Adrenal gland (tissue), 12 donors: ENCODE measurements around the gene SSR1. TPM values are rescaled to one million over a fixed set of nuclear protein-coding genes. Genes with fewer than 3 reads are reported as not detected.
"Not testable (repeated sequence)": the region's sequence is repeated elsewhere in the genome, so short reads cannot be mapped to it uniquely, and the experiment has no call there.

Source experiments
- DNase-seq, 7 donors: peaks; one replicate each; pipeline ENCODE4 v3.0.0-alpha.2; 2019 to 2020
- H3K27ac ChIP-seq, 5 donors: fragments of 200-600 bp; sonication (generic) in 4 of 5; 1 replicate in 3 of 5; 2 replicates in 2 of 5; pipeline versions ENCODE4 v1.5.1 to v1.8.0; 2016 to 2020; ENCODE audit warnings: mild to moderate bottlenecking in 1 of 5
- H3K27me3 ChIP-seq: fragments of 200-600 bp; 2 replicates; pipeline ENCODE4 v1.8.0; 2021
- H3K36me3 ChIP-seq, 2 donors: fragments of 200-600 bp; replicated peaks in 1 of 2; 1 replicate in 1 of 2; 2 replicates in 1 of 2; pipeline versions ENCODE4 v1.5.1 to v1.8.0; 2018 to 2022
- H3K4me1 ChIP-seq, 2 donors: fragments of 200-600 bp; replicated peaks in 1 of 2; 1 replicate in 1 of 2; 2 replicates in 1 of 2; pipeline versions ENCODE4 v1.5.1 to v1.8.0; 2018 to 2021
- H3K4me3 ChIP-seq, 4 donors: fragments of 200-600 bp; sonication (generic) in 3 of 4; one replicate each; pipeline ENCODE4 v1.5.1; 2016 to 2018
- H3K9me3 ChIP-seq, 3 donors: fragments of 200-600 bp; sonication (generic) in 1 of 3; replicated peaks in 1 of 3; 1 replicate in 2 of 3; 2 replicates in 1 of 3; pipeline versions ENCODE4 v1.5.1 to v1.8.0; 2016 to 2021
- CTCF ChIP-seq, 6 experiments: fragments of 450-650 bp in 4 of 6; fragments of 200-600 bp in 2 of 6; sonication (generic) in 1 of 6; IDR thresholded peaks; 1 replicate in 5 of 6; 2 replicates in 1 of 6; pipeline versions ENCODE4 v1.5.1 to v1.8.0; 2016 to 2021; ENCODE audit warnings: antibody characterized with exemption in 6 of 6, mild to moderate bottlenecking in 2 of 6, moderate library complexity in 1 of 6
- POLR2A ChIP-seq, 2 donors: fragments of 450-650 bp; IDR thresholded peaks; one replicate each; pipeline ENCODE4 v1.6.1; 2017; ENCODE audit warnings: antibody characterized with exemption in 2 of 2, mild to moderate bottlenecking in 2 of 2, moderate library complexity in 1 of 2
- WGBS, 4 donors: extraction: QIAGEN DNeasy Blood & Tissue Kit in 2 of 4; methylation state at CpG; one replicate each; pipeline versions ENCODE4 v1.1.5 to v1.1.7; 2013 to 2017; 5-methylcytosine and 5-hydroxymethylcytosine counted together
- intact Hi-C, 2 donors: fragments of 100-400 bp; cut with DNase I; formaldehyde crosslinking; loops; one replicate each; pipeline versions ENCODE4 v1.14.1 to v1.15.0; 2022 to 2023
- polyA plus RNA-seq, 3 donors: library from polyadenylated mRNA; stranded (reverse); fragments of 200-250 nt in 2 of 3; fragments of 350-450 nt in 1 of 3; fragmentation: Illumina TruSeq in 1 of 3; extraction: RNeasy Lipid Tissue Mini Kit (QIAGEN cat#74804) in 1 of 3; gene quantifications; one replicate each; pipeline ENCODE4 v1.2.3, GENCODE V29; 2013 to 2014
- total RNA-seq, 9 donors: library from RNA; depleted of rRNA in 4 of 9; stranded (reverse); fragments of >200 nt in 4 of 9; fragments of 120-200 nt in 1 of 9; fragmentation: NEBNext Ultra II Directional in 1 of 9; extraction: Animal tissue kit (Norgen Biotek cat#: 25700) in 1 of 9; gene quantifications; one replicate each; pipeline versions ENCODE4 v1.1.0 to v1.2.4, GENCODE V29; 2013 to 2023
- donor health status: healthy with polysubstance abuse.
- donor health status: Bipolar disorder and iron deficiency.
- donor health status: DM: yes; HTN: yes; CAD: no.
- donor health status: DM: no; HTN: no; CAD: no.
- donor health status: DM: no; HTN: no; CAD: no.
- donor health status: DM: yes; HTN: yes; CAD: no.

Gene SSR1
- total and polyA plus RNA-seq, 12 donors: 9.7 to 281 (median 96.3) TPM

- 86 to 91% (median 89%) methylated on average over 14 to 17 of the region's 17 CpGs for WGBS, 4 donors
- peaks cover 12 to 15% of the 10 kb centered on the region in 2 donors for H3K4me1 ChIP-seq
- no peaks in the 10 kb centered on the region for H3K9me3 ChIP-seq
- no peaks in the 10 kb centered on the region for H3K36me3 ChIP-seq
- intact Hi-C loops: no loop called here
- H3K4me3 ChIP-seq: no peak overlapping the region
- TF ChIP-seq POLR2A (IDR thresholded peaks at IDR 0.05) (no peak), CTCF (IDR thresholded peaks at IDR 0.05) (no peak)
- H3K27me3 ChIP-seq: no peaks in the 10 kb centered on the region
- no peak overlapping the region for H3K27ac ChIP-seq
- DNase-seq: peak in 4 of 7 donors; percentile 3 to 47 (median 12)
Measured at GRCh38 chr6:7264686-7265384, 48.2 kb downstream of the SSR1 start.

GRCh38 chr6:7264041-7264440, 49.0 kb downstream of the SSR1 start:
- Histone ChIP-seq H3K27me3 (no peaks in the 10 kb centered on the region), H3K4me1 (peaks cover 12 to 15% of the 10 kb centered on the region in 2 donors), H3K36me3 (no peaks in the 10 kb centered on the region), H3K4me3 (no peak overlapping the region), H3K9me3 (no peaks in the 10 kb centered on the region), H3K27ac (no peak overlapping the region)
- peak in 4 of 7 donors; percentile 7 to 48 (median 18) for DNase-seq
- no peak for TF ChIP-seq POLR2A (IDR thresholded peaks at IDR 0.05)
- no peak for TF ChIP-seq CTCF (IDR thresholded peaks at IDR 0.05)
- 91 to 95% (median 93%) methylated on average over 11 to 15 of the region's 15 CpGs for WGBS, 4 donors
- intact Hi-C loops: no loop called here

GRCh38 chr6:7263519-7263805, 49.5 kb downstream of the SSR1 start:
- H3K4me3 ChIP-seq, intact Hi-C loops, H3K36me3 ChIP-seq, H3K9me3 ChIP-seq, H3K27ac ChIP-seq, H3K27me3 ChIP-seq: not testable (repeated sequence)
- 83 to 92% (median 91%) methylated on average over 9 of the region's 9 CpGs for WGBS, 4 donors
- peaks cover 12 to 15% of the 10 kb centered on the region in 2 donors for H3K4me1 ChIP-seq
- peak in 4 of 7 donors; percentile 4 to 42 (median 16) for DNase-seq

- Histone ChIP-seq H3K27ac (peak overlapping the region in 1 of 5 donors; percentile 45), H3K27me3 (no peaks in the 10 kb centered on the region), H3K9me3 (no peaks in the 10 kb centered on the region), H3K4me1 (peaks cover 12 to 15% of the 10 kb centered on the region in 2 donors), H3K4me3 (no peak overlapping the region), H3K36me3 (no peaks in the 10 kb centered on the region)
- intact Hi-C loops: no loop called here
- DNase-seq: peak in 4 of 7 donors; percentile 7 to 49 (median 12)
- TF ChIP-seq POLR2A (IDR thresholded peaks at IDR 0.05) (no peak), CTCF (IDR thresholded peaks at IDR 0.05) (no peak)
- 77 to 90% (median 89%) methylated on average over 5 to 16 of the region's 16 CpGs for WGBS, 4 donors
Measured at GRCh38 chr6:7262746-7263518, 50.1 kb downstream of the SSR1 start.
